Activated CD4-positive, alpha-beta T cell treated with anti-CD3 and anti-CD28 coated beads for 36 hours (primary cell): ENCODE data around the gene EIF2D. TPM values are rescaled to one million over a fixed set of nuclear protein-coding genes. Genes with fewer than 3 reads are reported as not detected.

Experiments used
- ATAC-seq: fragments of 200-7000 bp; cut with Tn5 transposase; one replicate; pipeline ENCODE4 v1.10.0; 2021; ENCODE audit warnings: mild to moderate bottlenecking, moderate library complexity
- CTCF ChIA-PET: fragments of 350-600 bp; sonication (Branson Sonifier 250); formaldehyde crosslinking; loops from one replicate; lab custom pipeline; 2021; ENCODE audit warnings: antibody characterized with exemption; lab: Charles Lee
- POLR2A ChIA-PET: fragments of 350-600 bp; sonication (Branson Sonifier 250); formaldehyde crosslinking; loops from one replicate; lab custom pipeline; 2021; ENCODE audit warnings: antibody characterized with exemption, inconsistent platforms; lab: Charles Lee
- DNase-seq: peaks from one replicate; pipeline ENCODE4 v3.0.0-alpha.2; 2020
- H3K27ac Mint-ChIP-seq: one replicate; pipeline ENCODE4 v1.8.0; 2021; ENCODE audit warnings: mixed read lengths
- H3K27me3 Mint-ChIP-seq: one replicate; pipeline ENCODE4 v1.8.0; 2021; ENCODE audit warnings: mixed read lengths
- H3K36me3 Mint-ChIP-seq: one replicate; pipeline ENCODE4 v1.8.0; 2021; ENCODE audit warnings: low read depth, mixed read lengths
- H3K4me1 Mint-ChIP-seq: one replicate; pipeline ENCODE4 v1.8.0; 2021; ENCODE audit warnings: mixed read lengths
- H3K4me3 Mint-ChIP-seq: one replicate; pipeline ENCODE4 v1.8.0; 2021; ENCODE audit warnings: mild to moderate bottlenecking, moderate library complexity, mixed read lengths
- H3K9me3 Mint-ChIP-seq: one replicate; pipeline ENCODE4 v1.8.0; 2021; ENCODE audit warnings: low read depth, mixed read lengths
- intact Hi-C, 2 experiments: fragments of 100-400 bp; cut with DNase I in 1 of 2; cut with micrococcal nuclease in 1 of 2; formaldehyde crosslinking; loops; one replicate each; pipeline versions ENCODE4 v1.14.2 to v1.15.1; 2022 to 2024; cut with DNase I, micrococcal nuclease
- total RNA-seq, 2 experiments: library from RNA; stranded (reverse); gene quantifications; one replicate each; pipeline ENCODE4 v1.2.3, GENCODE V29; 2021

The EIF2D gene
- total RNA-seq, 2 experiments from 2014 or later, result 91.2 to 100 TPM

GRCh38 chr1:206554211-206554610, 58.1 kb downstream of the EIF2D start:
- ATAC-seq, result no peak
- intact Hi-C loops, result loop anchor here in 1 of 2 experiments (5.0 kb wide), 1 partner anchor 47 kb away; the partner anchor contains the start of gene RASSF5
- Mint-ChIP-seq H3K27me3 (no peaks in the 10 kb centered on the region), H3K4me1 (peaks cover 55% of the 10 kb centered on the region), H3K9me3 (no peaks in the 10 kb centered on the region), H3K4me3 (no peak overlapping the region), H3K36me3 (peaks cover 19% of the 10 kb centered on the region), H3K27ac (peak overlapping the region; percentile 98)
- CTCF ChIA-PET, result interaction anchor here (0.9 to 21.8 kb wide), 8 partner anchors 9 to 109 kb away, joined by 3 to 621 read pairs (median 6); partner anchors contain the start of gene EIF2D
- POLR2A ChIA-PET, result interaction anchor here (1.3 to 4.0 kb wide), 3 partner anchors 14 to 28 kb away, joined by 3 to 51 read pairs (median 31); no protein-coding TSS in a partner anchor
- DNase-seq, result no peak

- H3K9me3 Mint-ChIP-seq, result no peaks in the 10 kb centered on the region
- intact Hi-C loops, result loop anchor here in 1 of 2 experiments (5.0 kb wide), 1 partner anchor 45 kb away; the partner anchor contains the start of gene RASSF5
- no peaks in the 10 kb centered on the region for H3K36me3 Mint-ChIP-seq
- no peaks in the 10 kb centered on the region for H3K27me3 Mint-ChIP-seq
- peak overlapping the region; percentile 98 for H3K27ac Mint-ChIP-seq
- POLR2A ChIA-PET, result interaction anchor here (0.6 to 1.8 kb wide), 11 partner anchors 11 to 252 kb away, joined by 3 to 22 read pairs (median 7); partner anchors contain the start of genes IKBKE and MAPKAPK2
- H3K4me1 Mint-ChIP-seq, result peaks cover 62% of the 10 kb centered on the region
- H3K4me3 Mint-ChIP-seq, result peak overlapping the region; percentile 61
- DNase-seq, result peak; percentile 91
- peak; percentile 84 for ATAC-seq
- CTCF ChIA-PET, result interaction anchor here (0.6 to 21.8 kb wide), 14 partner anchors 8 to 121 kb away, joined by 3 to 621 read pairs (median 4); partner anchors contain the start of gene DYRK3
Measured at GRCh38 chr1:206551986-206552326, 60.3 kb downstream of the EIF2D start.

GRCh38 chr1:206551296-206551985, 60.8 kb downstream of the EIF2D start:
- ATAC-seq (no peak), DNase-seq (no peak)
- Mint-ChIP-seq H3K27ac (peak overlapping the region; percentile 98), H3K4me1 (peaks cover 60% of the 10 kb centered on the region), H3K36me3 (no peaks in the 10 kb centered on the region), H3K9me3 (no peaks in the 10 kb centered on the region), H3K27me3 (no peaks in the 10 kb centered on the region), H3K4me3 (no peak overlapping the region)
- intact Hi-C loops, result loop anchor here in 1 of 2 experiments (5.0 kb wide), 1 partner anchor 44 kb away; the partner anchor contains the start of gene RASSF5
- ChIA-PET CTCF (interaction anchor here (0.6 to 21.8 kb wide), 17 partner anchors 9 to 121 kb away, joined by 3 to 621 read pairs (median 4); partner anchors contain the start of gene DYRK3), POLR2A (interaction anchor here (0.6 to 1.8 kb wide), 11 partner anchors 11 to 133 kb away, joined by 3 to 22 read pairs (median 7); partner anchors contain the start of genes IKBKE and MAPKAPK2)

- POLR2A ChIA-PET, result interaction anchor here (0.6 to 1.1 kb wide), 2 partner anchors 11 to 31 kb away, joined by 3 read pairs; no protein-coding TSS in a partner anchor
- Mint-ChIP-seq H3K27ac (peak overlapping the region; percentile 21), H3K36me3 (no peaks in the 10 kb centered on the region), H3K9me3 (no peaks in the 10 kb centered on the region), H3K4me3 (no peak overlapping the region), H3K4me1 (peaks cover 58% of the 10 kb centered on the region), H3K27me3 (no peaks in the 10 kb centered on the region)
- CTCF ChIA-PET, result interaction anchor here (0.6 to 21.8 kb wide), 6 partner anchors 26 to 119 kb away, joined by 3 to 621 read pairs (median 4); no protein-coding TSS in a partner anchor
- ATAC-seq, result no peak
- intact Hi-C loops, result loop anchor here in 1 of 2 experiments (5.0 kb wide), 1 partner anchor 43 kb away; the partner anchor contains the start of gene RASSF5
- DNase-seq, result no peak
Measured at GRCh38 chr1:206550446-206550845, 61.8 kb downstream of the EIF2D start.

- no peak overlapping the region for H3K4me3 Mint-ChIP-seq
- intact Hi-C loops, result no loop called here
- no peaks in the 10 kb centered on the region for H3K9me3 Mint-ChIP-seq
- CTCF ChIA-PET, result interaction anchor here (1.6 to 7.6 kb wide), 6 partner anchors 8 to 45 kb away, joined by 3 to 198 read pairs (median 21); no protein-coding TSS in a partner anchor
- peaks cover 37% of the 10 kb centered on the region for H3K4me1 Mint-ChIP-seq
- H3K27me3 Mint-ChIP-seq, result no peaks in the 10 kb centered on the region
- H3K36me3 Mint-ChIP-seq, result no peaks in the 10 kb centered on the region
- DNase-seq (no peak), ATAC-seq (no peak)
- POLR2A ChIA-PET, result no interaction called here
- H3K27ac Mint-ChIP-seq, result no peak overlapping the region
Measured at GRCh38 chr1:206547104-206547503, 65.2 kb downstream of the EIF2D start.

GRCh38 chr1:206545351-206545750, 66.9 kb downstream of the EIF2D start:
- Mint-ChIP-seq H3K4me3 (no peak overlapping the region), H3K9me3 (no peaks in the 10 kb centered on the region), H3K4me1 (peaks cover 26% of the 10 kb centered on the region), H3K36me3 (no peaks in the 10 kb centered on the region), H3K27ac (no peak overlapping the region), H3K27me3 (no peaks in the 10 kb centered on the region)
- DNase-seq, result peak; percentile 4
- CTCF ChIA-PET, result interaction anchor here (0.6 to 7.6 kb wide), 39 partner anchors 10 to 374 kb away, joined by 3 to 198 read pairs (median 7); partner anchors contain the start of genes DYRK3, EIF2D, IKBKE and RASSF5
- POLR2A ChIA-PET, result interaction anchor here (0.6 to 1.3 kb wide), 5 partner anchors 10 to 56 kb away, joined by 3 to 5 read pairs (median 4); no protein-coding TSS in a partner anchor
- intact Hi-C loops, result loop anchor here (1.0 to 2.0 kb wide), 6 partner anchors 11 to 119 kb away; partner anchors contain the start of gene EIF2D (in 1 of the 2)
- ATAC-seq, result peak; percentile 35

- no peaks in the 10 kb centered on the region for H3K36me3 Mint-ChIP-seq
- intact Hi-C loops, result loop anchor here (1.0 to 2.0 kb wide), 6 partner anchors 12 to 120 kb away; partner anchors contain the start of gene EIF2D (in 1 of the 2)
- H3K27ac Mint-ChIP-seq, result peak overlapping the region; percentile 55
- ATAC-seq, result peak; percentile 80
- H3K4me3 Mint-ChIP-seq, result no peak overlapping the region
- ChIA-PET POLR2A (interaction anchor here (0.6 to 1.3 kb wide), 5 partner anchors 11 to 57 kb away, joined by 3 to 5 read pairs (median 4); no protein-coding TSS in a partner anchor), CTCF (interaction anchor here (0.5 to 7.6 kb wide), 42 partner anchors 9 to 437 kb away, joined by 3 to 198 read pairs (median 6); partner anchors contain the start of genes DYRK3, EIF2D, IKBKE and RASSF5)
- peak; percentile 90 for DNase-seq
- no peaks in the 10 kb centered on the region for H3K27me3 Mint-ChIP-seq
- H3K4me1 Mint-ChIP-seq, result peaks cover 26% of the 10 kb centered on the region
- no peaks in the 10 kb centered on the region for H3K9me3 Mint-ChIP-seq
Measured at GRCh38 chr1:206544562-206545257, 67.6 kb downstream of the EIF2D start.

Other genes with a start within 250 kb of the EIF2D start
- gene IKBKE, start 142.0 kb downstream of the EIF2D start, total RNA-seq, result 10 to 100 TPM; 15.3 to 17.2 TPM
- 100 to 1,000 TPM; 223 to 239 TPM for gene RASSF5, start 104.9 kb downstream of the EIF2D start, total RNA-seq
- gene DYRK3, start 23.1 kb upstream of the EIF2D start, total RNA-seq, result 1 to 10 TPM; 8.3 to 8.7 TPM
- 10 to 100 TPM; 62.8 to 64.7 TPM for gene MAPKAPK2, start 72.4 kb upstream of the EIF2D start, total RNA-seq
- not detected for gene IL19, start 158.3 kb upstream of the EIF2D start, total RNA-seq
- 1 to 10 TPM; 1.3 to 1.6 TPM for gene IL10, start 160.0 kb upstream of the EIF2D start, total RNA-seq